WERI-Rb-1 (cell line): ENCODE results near the gene POU2AF1.

Experiments
- DNase-seq: peaks from one replicate; pipeline ENCODE4 v3.0.0-alpha.2; 2020
- H3K27ac ChIP-seq: fragments of 250-450 bp; sonication (Bioruptor Pico); 2 replicates; pipeline ENCODE4 v1.5.1; 2020; ENCODE audit warnings: mild to moderate bottlenecking, moderate library complexity
- H3K27me3 ChIP-seq: fragments of 250-450 bp; sonication (Bioruptor Pico); 2 replicates; pipeline ENCODE4 v1.5.1; 2021; ENCODE audit warnings: mild to moderate bottlenecking, low read depth, moderate library complexity; ENCODE audit not compliant: insufficient read depth, severe bottlenecking
- H3K36me3 ChIP-seq: fragments of 250-450 bp; sonication (Bioruptor Pico); 2 replicates; pipeline ENCODE4 v1.5.1; 2020; ENCODE audit warnings: mild to moderate bottlenecking, moderate library complexity
- H3K4me3 ChIP-seq: 2 replicates; pipeline ENCODE4 v1.5.1; 2011; ENCODE audit warnings: low read depth, mild to moderate bottlenecking, control low read depth, low read length
- H3K9me3 ChIP-seq: fragments of 250-450 bp; sonication (Bioruptor Pico); 2 replicates; pipeline ENCODE4 v1.5.1; 2021; ENCODE audit warnings: mild to moderate bottlenecking, moderate library complexity; ENCODE audit not compliant: severe bottlenecking
- CTCF ChIP-seq: IDR thresholded peaks from 2 replicates; pipeline ENCODE4 v1.5.1; 2011; ENCODE audit warnings: low read depth, mild to moderate bottlenecking, control low read depth, inconsistent platforms, low read length

Gene POU2AF1

DNA sequence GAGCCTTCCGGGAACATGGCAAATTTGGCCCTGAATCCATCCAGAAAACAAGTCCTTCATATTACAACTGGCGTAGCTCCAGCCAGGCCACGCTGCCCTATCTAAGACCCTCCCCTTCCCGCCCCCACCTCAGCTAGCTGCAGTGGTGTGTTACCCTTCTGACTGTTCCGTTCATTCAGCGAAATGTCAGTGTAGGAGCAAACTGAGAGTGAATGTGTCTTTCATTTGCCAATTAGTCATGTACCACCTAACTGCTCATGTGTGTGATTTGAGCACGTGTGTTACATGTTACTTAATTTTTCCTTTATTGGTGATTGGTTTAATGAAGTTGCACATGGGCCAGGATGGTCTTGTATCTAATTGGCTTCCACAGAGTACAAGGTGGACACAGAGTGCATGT is 34.8 kb upstream of the POU2AF1 start:
- DNase-seq, result no peak
- H3K27me3 ChIP-seq, result no peaks in the 10 kb centered on the region
- no peak overlapping the region for H3K27ac ChIP-seq
- H3K36me3 ChIP-seq, result no peaks in the 10 kb centered on the region
- TF ChIP-seq CTCF, result no peak
- H3K9me3 ChIP-seq, result no peaks in the 10 kb centered on the region
- H3K4me3 ChIP-seq, result no peak overlapping the region

GRCh38 chr11:111412293-111412692 is 33.2 kb upstream of the POU2AF1 start:
- Histone ChIP-seq H3K27me3 (no peaks in the 10 kb centered on the region), H3K27ac (no peak overlapping the region), H3K9me3 (no peaks in the 10 kb centered on the region), H3K4me3 (no peak overlapping the region), H3K36me3 (no peaks in the 10 kb centered on the region)
- TF ChIP-seq CTCF, result no peak
- DNase-seq, result no peak

DNA sequence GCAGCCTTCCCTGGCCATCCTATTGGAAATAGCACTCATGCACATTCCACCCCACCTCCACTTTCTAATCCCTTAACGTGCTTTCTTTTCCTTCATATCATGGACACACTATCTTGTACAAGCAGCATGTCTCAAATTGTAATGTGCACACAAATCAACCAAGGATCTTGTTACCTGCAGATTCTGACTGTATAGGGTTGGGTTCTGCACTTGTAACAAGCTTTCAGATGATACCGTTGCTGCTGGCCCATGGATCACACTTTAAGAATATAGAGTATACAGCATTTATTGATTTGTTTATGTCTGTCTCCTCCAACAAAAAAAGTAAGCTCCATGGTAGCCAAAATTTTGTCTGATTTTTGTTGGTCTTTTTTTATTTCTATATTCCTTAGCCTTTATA is 32.4 kb upstream of the POU2AF1 start:
- TF ChIP-seq CTCF, result no peak
- Histone ChIP-seq H3K36me3 (no peaks in the 10 kb centered on the region), H3K9me3 (no peaks in the 10 kb centered on the region), H3K27me3 (no peaks in the 10 kb centered on the region), H3K4me3 (no peak overlapping the region), H3K27ac (no peak overlapping the region)
- no peak for DNase-seq

- Histone ChIP-seq H3K4me3 (no peak overlapping the region), H3K27ac (no peak overlapping the region)
- no peak for TF ChIP-seq CTCF
These were observed 31.9 kb upstream of the POU2AF1 start for GRCh38 chr11:111410951-111411350.

GRCh38 chr11:111409915-111410314 is 30.8 kb upstream of the POU2AF1 start:
- DNase-seq, result no peak

More at GRCh38 chr11:111410951-111411350, 31.9 kb upstream of the POU2AF1 start:
- Histone ChIP-seq H3K9me3 (no peaks in the 10 kb centered on the region), H3K27me3 (no peaks in the 10 kb centered on the region), H3K36me3 (no peaks in the 10 kb centered on the region)
- no peak for DNase-seq

More at GRCh38 chr11:111409915-111410314, 30.8 kb upstream of the POU2AF1 start:
- TF ChIP-seq CTCF, result no peak
- H3K4me3 ChIP-seq, result no peak overlapping the region
- no peaks in the 10 kb centered on the region for H3K27me3 ChIP-seq
- no peaks in the 10 kb centered on the region for H3K9me3 ChIP-seq
- no peaks in the 10 kb centered on the region for H3K36me3 ChIP-seq
- no peak overlapping the region for H3K27ac ChIP-seq
